Skeletal muscle tissue (tissue), 4 donors: ENCODE results near the gene SYNPO2. TPM values are rescaled to one million over a fixed set of nuclear protein-coding genes. Genes with fewer than 3 reads are reported as not detected.
A peak's percentile ranks its signal among the peaks of the same experiment; 100 is the strongest.

ENCODE experiments used
- H3K27ac ChIP-seq: one replicate; pipeline ENCODE4 v1.7.0; 2013; ENCODE audit warnings: mild to moderate bottlenecking, low read depth, low read length, inconsistent platforms
- H3K27me3 ChIP-seq, 3 donors: one replicate each; pipeline ENCODE4 v1.7.0; 2013; ENCODE audit warnings: low read length in 3 of 3; ENCODE audit not compliant: control insufficient read depth in 3 of 3, insufficient read depth in 3 of 3
- H3K36me3 ChIP-seq, 3 donors: one replicate each; pipeline ENCODE4 v1.7.0; 2013; ENCODE audit warnings: low read length in 3 of 3; ENCODE audit not compliant: control insufficient read depth in 3 of 3, insufficient read depth in 3 of 3
- H3K4me1 ChIP-seq, 3 donors: one replicate each; pipeline ENCODE4 v1.7.0; 2013; ENCODE audit warnings: low read length in 3 of 3, mild to moderate bottlenecking in 3 of 3; ENCODE audit not compliant: control insufficient read depth in 3 of 3, insufficient read depth in 3 of 3
- H3K4me3 ChIP-seq, 3 donors: one replicate each; pipeline ENCODE4 v1.7.0; 2013; ENCODE audit warnings: low read length in 3 of 3
- H3K9ac ChIP-seq, 3 donors: one replicate each; pipeline ENCODE4 v1.7.0; 2013; ENCODE audit warnings: low read length in 3 of 3, mild to moderate bottlenecking in 3 of 3, moderate library complexity in 2 of 3, low read depth in 1 of 3
- H3K9me3 ChIP-seq, 3 donors: one replicate each; pipeline ENCODE4 v1.7.0; 2013; ENCODE audit warnings: low read length in 3 of 3; ENCODE audit not compliant: control insufficient read depth in 3 of 3
- total RNA-seq: library from RNA; depleted of rRNA; stranded (reverse); fragments of >200 nt; gene quantifications from one replicate; pipeline ENCODE4 v1.2.3, GENCODE V29; 2014
- donor health status: Osteomylitis.

SYNPO2 gene
- total RNA-seq, 1 donor from 2014 or later: 34.4 TPM

GRCh38 chr4:118905566-118905965 lies 16.9 kb downstream of the SYNPO2 start:
- H3K9ac ChIP-seq: no peak overlapping the region
- no peaks in the 10 kb centered on the region for H3K36me3 ChIP-seq
- H3K9me3 ChIP-seq: no peaks in the 10 kb centered on the region
- peak overlapping the region in 1 of 3 donors; percentile 10 for H3K4me3 ChIP-seq
- H3K27ac ChIP-seq: peak overlapping the region; percentile 57
- no peaks in the 10 kb centered on the region for H3K27me3 ChIP-seq
- H3K4me1 ChIP-seq: peaks cover 16 to 28% (median 28%) of the 10 kb centered on the region in 3 donors

DNA sequence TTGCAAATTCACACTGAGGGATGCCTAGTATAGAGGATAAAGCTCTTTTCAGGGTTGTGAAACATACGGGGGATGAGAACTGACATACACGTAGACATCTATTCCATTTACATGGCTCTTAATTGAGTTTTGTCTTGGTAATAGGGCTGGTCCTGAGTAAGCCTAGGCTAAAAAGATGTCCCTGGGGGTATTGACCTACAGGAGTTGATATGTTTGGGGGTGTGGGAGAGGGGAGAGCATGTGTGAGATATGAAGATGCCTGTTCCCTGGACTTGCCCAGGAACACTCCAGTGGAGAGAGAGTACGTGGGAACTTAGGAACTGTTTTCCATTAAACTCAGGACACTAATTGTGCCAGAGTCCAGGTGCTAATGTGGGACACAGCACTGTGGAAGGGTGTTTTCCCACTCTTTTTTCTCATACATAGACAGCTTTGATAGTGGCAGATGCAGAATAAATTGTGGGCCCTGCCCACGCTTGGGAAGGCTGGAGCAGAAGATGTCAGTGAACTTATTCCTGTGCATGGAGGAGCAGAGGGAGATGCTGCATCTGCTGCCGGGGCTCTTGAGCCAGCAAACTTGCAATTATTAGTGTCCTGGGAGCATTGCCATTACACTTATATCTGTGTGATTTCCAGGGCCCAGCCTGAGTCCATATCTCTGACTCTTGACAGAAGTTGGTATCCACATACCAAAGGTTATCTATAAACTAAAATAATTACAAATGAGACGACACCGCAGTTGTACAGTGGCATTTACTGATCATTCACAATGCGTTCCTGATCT lies 20.7 kb downstream of the SYNPO2 start:
- no peaks in the 10 kb centered on the region for H3K36me3 ChIP-seq
- no peak overlapping the region for H3K4me3 ChIP-seq
- no peaks in the 10 kb centered on the region for H3K9me3 ChIP-seq
- H3K27ac ChIP-seq: peak overlapping the region; percentile 5
- no peaks in the 10 kb centered on the region for H3K27me3 ChIP-seq
- no peak overlapping the region for H3K9ac ChIP-seq
- peaks cover 14 to 26% (median 20%) of the 10 kb centered on the region in 3 donors for H3K4me1 ChIP-seq

DNA sequence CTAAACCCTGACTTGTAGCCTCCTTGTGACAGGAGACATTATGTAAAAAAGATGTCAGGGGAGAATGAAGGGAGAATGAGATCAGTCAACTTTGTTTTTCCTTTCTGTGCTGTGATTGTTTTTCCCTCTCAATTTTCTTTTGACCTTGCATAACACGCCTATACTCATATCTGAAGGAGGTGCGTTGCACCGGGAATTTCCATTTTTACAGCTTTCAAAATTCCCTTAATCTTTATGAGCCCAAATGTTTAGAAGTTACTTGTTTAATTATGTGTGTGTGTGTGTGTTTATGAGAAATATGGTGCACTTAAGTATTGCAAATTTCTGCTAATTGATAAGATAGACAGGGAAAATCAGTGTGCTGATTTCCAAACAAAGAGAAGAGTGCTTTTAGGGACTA lies 21.6 kb downstream of the SYNPO2 start:
- peaks cover 9 to 18% (median 16%) of the 10 kb centered on the region in 3 donors for H3K4me1 ChIP-seq
- H3K9ac ChIP-seq: no peak overlapping the region
- no peaks in the 10 kb centered on the region for H3K27me3 ChIP-seq
- H3K4me3 ChIP-seq: no peak overlapping the region
- H3K27ac ChIP-seq: no peak overlapping the region
- H3K9me3 ChIP-seq: no peaks in the 10 kb centered on the region
- H3K36me3 ChIP-seq: no peaks in the 10 kb centered on the region

- Histone ChIP-seq H3K27me3 (no peaks in the 10 kb centered on the region), H3K4me1 (peaks cover 5 to 12% (median 9%) of the 10 kb centered on the region in 3 donors), H3K36me3 (no peaks in the 10 kb centered on the region), H3K9ac (no peak overlapping the region), H3K27ac (no peak overlapping the region), H3K9me3 (no peaks in the 10 kb centered on the region), H3K4me3 (no peak overlapping the region)
Observed at GRCh38 chr4:118911238-118911703, 22.6 kb downstream of the SYNPO2 start.

GRCh38 chr4:118915468-118915867 lies 26.8 kb downstream of the SYNPO2 start:
- Histone ChIP-seq H3K27ac (no peak overlapping the region), H3K9me3 (no peaks in the 10 kb centered on the region), H3K9ac (no peak overlapping the region), H3K36me3 (no peaks in the 10 kb centered on the region), H3K27me3 (no peaks in the 10 kb centered on the region), H3K4me1 (peaks cover 6 to 17% (median 14%) of the 10 kb centered on the region in 3 donors), H3K4me3 (no peak overlapping the region)

GRCh38 chr4:118916691-118917289 lies 28.1 kb downstream of the SYNPO2 start:
- Histone ChIP-seq H3K36me3 (no peaks in the 10 kb centered on the region), H3K27ac (no peak overlapping the region), H3K4me1 (peaks cover 9 to 17% (median 17%) of the 10 kb centered on the region in 3 donors)

GRCh38 chr4:118917582-118917981 lies 28.9 kb downstream of the SYNPO2 start:
- Histone ChIP-seq H3K9ac (no peak overlapping the region), H3K27ac (no peak overlapping the region), H3K4me3 (no peak overlapping the region), H3K4me1 (peaks cover 11 to 18% (median 17%) of the 10 kb centered on the region in 3 donors), H3K27me3 (no peaks in the 10 kb centered on the region), H3K36me3 (no peaks in the 10 kb centered on the region), H3K9me3 (no peaks in the 10 kb centered on the region)

More at GRCh38 chr4:118916691-118917289, 28.1 kb downstream of the SYNPO2 start:
- H3K27me3 ChIP-seq: no peaks in the 10 kb centered on the region
- H3K9ac ChIP-seq: no peak overlapping the region
- no peaks in the 10 kb centered on the region for H3K9me3 ChIP-seq
- no peak overlapping the region for H3K4me3 ChIP-seq

- no peaks in the 10 kb centered on the region for H3K36me3 ChIP-seq
- no peak overlapping the region for H3K27ac ChIP-seq
- no peak overlapping the region for H3K9ac ChIP-seq
- no peaks in the 10 kb centered on the region for H3K9me3 ChIP-seq
- H3K4me1 ChIP-seq: peaks cover 11 to 18% (median 17%) of the 10 kb centered on the region in 3 donors
- no peaks in the 10 kb centered on the region for H3K27me3 ChIP-seq
- no peak overlapping the region for H3K4me3 ChIP-seq
Observed at GRCh38 chr4:118918388-118918787, 29.7 kb downstream of the SYNPO2 start.

- H3K4me3 ChIP-seq: no peak overlapping the region
- H3K9me3 ChIP-seq: no peaks in the 10 kb centered on the region
- H3K27ac ChIP-seq: peak overlapping the region; percentile 32
- peaks cover 11 to 22% (median 20%) of the 10 kb centered on the region in 3 donors for H3K4me1 ChIP-seq
- no peaks in the 10 kb centered on the region for H3K36me3 ChIP-seq
- H3K9ac ChIP-seq: no peak overlapping the region
- H3K27me3 ChIP-seq: no peaks in the 10 kb centered on the region
Observed at GRCh38 chr4:118920247-118920646, 31.6 kb downstream of the SYNPO2 start.

GRCh38 chr4:118921786-118922185 lies 33.1 kb downstream of the SYNPO2 start:
- no peak overlapping the region for H3K4me3 ChIP-seq
- peaks cover 11 to 26% (median 25%) of the 10 kb centered on the region in 3 donors for H3K4me1 ChIP-seq
- no peak overlapping the region for H3K27ac ChIP-seq
- no peaks in the 10 kb centered on the region for H3K9me3 ChIP-seq
- H3K27me3 ChIP-seq: no peaks in the 10 kb centered on the region
- H3K36me3 ChIP-seq: no peaks in the 10 kb centered on the region
- no peak overlapping the region for H3K9ac ChIP-seq
